Activated CD8-positive, alpha-beta memory T cell treated with anti-CD3 and anti-CD28 coated beads for 36 hours (primary cell): ENCODE measurements around the gene B3GNT8. TPM values are rescaled to one million over a fixed set of nuclear protein-coding genes. Genes with fewer than 3 reads are reported as not detected.

Source experiments
- CTCF ChIA-PET: fragments of 350-600 bp; sonication (Branson Sonifier 250); formaldehyde crosslinking; loops from one replicate; lab custom pipeline; 2021; ENCODE audit warnings: antibody characterized with exemption; lab: Charles Lee
- POLR2A ChIA-PET: fragments of 350-600 bp; sonication (Branson Sonifier 250); formaldehyde crosslinking; loops from one replicate; lab custom pipeline; 2021; ENCODE audit warnings: antibody characterized with exemption; lab: Charles Lee
- total RNA-seq, 2 experiments: library from RNA; stranded (reverse); gene quantifications; one replicate each; pipeline ENCODE4 v1.2.3, GENCODE V29; 2021

Gene B3GNT8
- total RNA-seq, 2 experiments from 2014 or later, result 0.36 to 0.61 TPM

DNA sequence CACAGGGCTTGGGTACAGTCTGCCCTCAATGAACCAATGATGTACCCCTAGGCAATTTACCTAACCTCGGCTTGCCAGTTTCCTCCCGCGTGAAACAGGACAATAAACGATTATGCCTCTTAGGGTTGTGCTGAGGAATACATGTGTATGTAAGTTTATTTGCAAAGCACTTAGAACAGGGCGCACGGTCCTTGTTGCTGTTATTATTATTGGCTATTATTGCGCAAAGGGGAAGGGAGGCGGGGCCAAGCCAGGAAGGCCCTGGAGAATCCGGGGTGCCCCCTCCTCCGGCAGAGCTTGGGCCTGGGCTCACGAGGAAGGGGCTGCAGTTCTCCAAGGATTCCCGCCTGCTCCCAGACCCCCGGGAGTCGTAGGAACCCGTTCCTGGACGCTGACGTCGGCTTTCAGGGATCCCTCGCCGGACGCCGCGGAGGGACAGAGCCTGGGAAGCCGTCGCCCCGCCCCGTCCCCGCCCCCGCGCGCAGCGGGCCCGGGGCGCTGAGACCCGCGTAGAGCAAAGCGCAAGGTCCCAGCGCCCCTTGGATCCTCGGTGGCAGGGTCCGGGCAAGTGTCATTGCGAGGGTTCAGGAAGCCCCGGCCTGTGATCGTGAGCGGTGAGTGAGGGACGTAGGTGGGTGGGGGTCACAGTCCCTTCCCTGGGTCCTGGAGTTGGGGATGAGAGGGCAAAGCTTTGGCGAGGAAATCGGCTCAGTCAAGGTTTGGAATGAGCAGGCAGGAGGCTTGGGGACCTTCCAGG lies 50.8 kb downstream of the B3GNT8 start, which contains the start of gene TMEM91:
TMEM91 (plus strand) TSS at position 293 of the 757 bp plus-strand sequence. CDS start 1,777 bp downstream, outside the sequence.
- ChIA-PET CTCF (interaction anchor here (0.6 to 1.2 kb wide), 2 partner anchors 11 to 90 kb away, joined by 4 to 5 read pairs; no protein-coding TSS in a partner anchor), POLR2A (interaction anchor here (0.7 kb wide), 1 partner anchor 10 kb away, joined by 3 read pairs; no protein-coding TSS in a partner anchor)

Other genes starting within 250 kb of the B3GNT8 start
- gene CYP2S1, start 234.2 kb downstream of the B3GNT8 start, total RNA-seq, result not detected
- under 1 TPM; 0.08 to 0.21 TPM for gene AXL, start 208.2 kb downstream of the B3GNT8 start, total RNA-seq
- 100 to 1,000 TPM; 258 to 262 TPM for gene HNRNPUL1, start 163.0 kb downstream of the B3GNT8 start, total RNA-seq
- gene CCDC97, start 117.2 kb downstream of the B3GNT8 start, total RNA-seq, result 10 to 100 TPM; 22.9 to 25.1 TPM
- 100 to 1,000 TPM; 148 to 150 TPM for gene TGFB1, start 73.5 kb downstream of the B3GNT8 start, total RNA-seq
- gene B9D2, start 63.2 kb downstream of the B3GNT8 start, total RNA-seq, result 1 to 10 TPM; 5.5 to 5.6 TPM
- gene TMEM91, start 50.8 kb downstream of the B3GNT8 start, total RNA-seq, result 1 to 10 TPM; 2.2 to 3.0 TPM
- gene EXOSC5, start 30.0 kb downstream of the B3GNT8 start, total RNA-seq, result 10 to 100 TPM; 52.2 to 57.6 TPM
- 10 to 100 TPM; 21.5 to 24.8 TPM for gene BCKDHA, start 29.6 kb downstream of the B3GNT8 start, total RNA-seq
- gene DMAC2, start 12.5 kb upstream of the B3GNT8 start, total RNA-seq, result 10 to 100 TPM; 67.6 to 70.0 TPM
- gene ERICH4, start 15.8 kb upstream of the B3GNT8 start, total RNA-seq, result not detected
- gene CEACAM21, start 148.8 kb upstream of the B3GNT8 start, total RNA-seq, result 10 to 100 TPM; 41.9 to 43.8 TPM
- gene CEACAM4, start 199.7 kb upstream of the B3GNT8 start, total RNA-seq, result not detected